Nephron (organoid): ENCODE results near the gene SPSB3.

Experiments used
- H3K27ac Mint-ChIP-seq, 3 experiments: 2 replicates each; pipeline ENCODE4 v1.8.0; 2020; ENCODE audit warnings: mixed read lengths in 3 of 3, mild to moderate bottlenecking in 2 of 3, moderate library complexity in 1 of 3
- H3K27me3 Mint-ChIP-seq: 2 replicates; pipeline ENCODE4 v1.8.0; 2021; ENCODE audit warnings: low read depth, mild to moderate bottlenecking, moderate library complexity, mixed read lengths
- H3K36me3 Mint-ChIP-seq: 2 replicates; pipeline ENCODE4 v1.8.0; 2020; ENCODE audit warnings: low read depth, mixed read lengths
- H3K4me1 Mint-ChIP-seq: 2 replicates; pipeline ENCODE4 v1.8.0; 2020; ENCODE audit warnings: mixed read lengths
- H3K4me3 Mint-ChIP-seq, 3 experiments: 2 replicates each; pipeline ENCODE4 v1.8.0; 2020; ENCODE audit warnings: mild to moderate bottlenecking in 3 of 3, mixed read lengths in 3 of 3, moderate library complexity in 2 of 3
- H3K9me3 Mint-ChIP-seq: 2 replicates; pipeline ENCODE4 v1.8.0; 2020; ENCODE audit warnings: mixed read lengths
- CTCF ChIP-seq, 3 experiments: fragments of 200-600 bp; sonication (generic); IDR thresholded peaks; one replicate each; pipeline ENCODE4 v1.5.0; 2021; ENCODE audit warnings: antibody characterized with exemption in 3 of 3; ENCODE audit not compliant: unreplicated experiment in 3 of 3

Gene SPSB3

GRCh38 chr16:1821861-1822611 is 39.7 kb upstream of the SPSB3 start:
- no peak overlapping the region for H3K4me3 Mint-ChIP-seq
- H3K27me3 Mint-ChIP-seq: no peaks in the 10 kb centered on the region
- no peaks in the 10 kb centered on the region for H3K36me3 Mint-ChIP-seq
- no peak for TF ChIP-seq CTCF (IDR thresholded peaks at IDR 0.05; ENCODE audit: unreplicated experiment in 3 of 3)
- H3K27ac Mint-ChIP-seq: no peak overlapping the region
- no peaks in the 10 kb centered on the region for H3K9me3 Mint-ChIP-seq
- peaks cover 6% of the 10 kb centered on the region for H3K4me1 Mint-ChIP-seq

GRCh38 chr16:1820946-1821290 is 38.5 kb upstream of the SPSB3 start:
- Mint-ChIP-seq H3K4me1 (peaks cover 5% of the 10 kb centered on the region), H3K27ac (no peak overlapping the region), H3K27me3 (no peaks in the 10 kb centered on the region), H3K4me3 (no peak overlapping the region), H3K9me3 (no peaks in the 10 kb centered on the region), H3K36me3 (no peaks in the 10 kb centered on the region)
- no peak for TF ChIP-seq CTCF (IDR thresholded peaks at IDR 0.05; ENCODE audit: unreplicated experiment in 3 of 3)

GRCh38 chr16:1820096-1820945 is 38.0 kb upstream of the SPSB3 start:
- no peak overlapping the region for H3K27ac Mint-ChIP-seq
- H3K27me3 Mint-ChIP-seq: no peaks in the 10 kb centered on the region
- H3K9me3 Mint-ChIP-seq: no peaks in the 10 kb centered on the region
- TF ChIP-seq CTCF (IDR thresholded peaks at IDR 0.05; ENCODE audit: unreplicated experiment in 3 of 3): no peak
- H3K4me1 Mint-ChIP-seq: peaks cover 5% of the 10 kb centered on the region
- H3K36me3 Mint-ChIP-seq: peaks cover 3% of the 10 kb centered on the region
- no peak overlapping the region for H3K4me3 Mint-ChIP-seq

- Mint-ChIP-seq H3K27ac (no peak overlapping the region), H3K4me3 (no peak overlapping the region), H3K27me3 (no peaks in the 10 kb centered on the region), H3K9me3 (no peaks in the 10 kb centered on the region), H3K4me1 (peaks cover 3% of the 10 kb centered on the region), H3K36me3 (peaks cover 7% of the 10 kb centered on the region)
- no peak for TF ChIP-seq CTCF (IDR thresholded peaks at IDR 0.05; ENCODE audit: unreplicated experiment in 3 of 3)
Observed at GRCh38 chr16:1819611-1820010, 37.2 kb upstream of the SPSB3 start.

- no peaks in the 10 kb centered on the region for H3K4me1 Mint-ChIP-seq
- TF ChIP-seq CTCF (IDR thresholded peaks at IDR 0.05; ENCODE audit: unreplicated experiment in 3 of 3): no peak
- H3K27me3 Mint-ChIP-seq: no peaks in the 10 kb centered on the region
- H3K27ac Mint-ChIP-seq: no peak overlapping the region
- H3K9me3 Mint-ChIP-seq: no peaks in the 10 kb centered on the region
- H3K36me3 Mint-ChIP-seq: peaks cover 7% of the 10 kb centered on the region
- H3K4me3 Mint-ChIP-seq: no peak overlapping the region
Observed at GRCh38 chr16:1818873-1819525, 36.6 kb upstream of the SPSB3 start.
